Stomach (tissue), 9 donors: ENCODE results near the gene UGT1A5. TPM values are rescaled to one million over a fixed set of nuclear protein-coding genes. Genes with fewer than 3 reads are reported as not detected.

Experiments
- DNase-seq, 2 donors: peaks; one replicate each; pipeline versions ENCODE4 v3.0.0 to v3.0.0-alpha.2; 2013 to 2019
- H3K27ac ChIP-seq, 5 donors: fragments of 200-600 bp in 4 of 5; sonication (generic) in 4 of 5; one replicate each; pipeline ENCODE4 v1.5.1; 2013 to 2019; ENCODE audit warnings: mild to moderate bottlenecking in 1 of 5, moderate library complexity in 1 of 5
- H3K27me3 ChIP-seq, 3 donors: fragments of 200-600 bp; sonication (generic); one replicate each; pipeline ENCODE4 v1.5.1; 2017 to 2019; ENCODE audit warnings: mixed run types in 1 of 3
- H3K36me3 ChIP-seq, 4 donors: fragments of 200-600 bp; sonication (generic); 1 replicate in 3 of 4; 2 replicates in 1 of 4; pipeline ENCODE4 v1.5.1; 2016 to 2019
- H3K4me1 ChIP-seq, 4 donors: fragments of 200-600 bp; sonication (generic); one replicate each; pipeline ENCODE4 v1.5.1; 2016 to 2019
- H3K4me3 ChIP-seq, 4 donors: fragments of 200-600 bp; sonication (generic) in 3 of 4; one replicate each; pipeline ENCODE4 v1.5.1; 2016 to 2019; ENCODE audit warnings: mild to moderate bottlenecking in 1 of 4
- H3K9me3 ChIP-seq, 4 donors: fragments of 200-600 bp; sonication (generic); one replicate each; pipeline ENCODE4 v1.5.1; 2016 to 2019
- EP300 ChIP-seq: sonication (generic); formaldehyde crosslinking; IDR thresholded peaks from one replicate; pipeline ENCODE4 v1.6.1; 2017; ENCODE audit warnings: antibody characterized with exemption
- POLR2A ChIP-seq, 4 donors: fragments of 450-650 bp; IDR thresholded peaks; one replicate each; pipeline ENCODE4 v1.6.1; 2016; ENCODE audit warnings: antibody characterized with exemption in 4 of 4, control low read depth in 2 of 4, mild to moderate bottlenecking in 1 of 4, moderate library complexity in 1 of 4
- POLR2AphosphoS5 ChIP-seq, 3 donors: sonication (generic); formaldehyde crosslinking; IDR thresholded peaks; one replicate each; pipeline ENCODE4 v1.6.1; 2016; ENCODE audit warnings: antibody characterized with exemption in 3 of 3
- whole genome bisulfite sequencing, 5 donors: extraction: QIAGEN DNeasy Blood & Tissue Kit in 3 of 5; methylation state at CpG; one replicate each; pipeline versions ENCODE4 v1.1.5 to v1.1.7; 2013 to 2018; 5-methylcytosine and 5-hydroxymethylcytosine counted together
- intact Hi-C: fragments of 100-400 bp; cut with DNase I; formaldehyde crosslinking; loops from one replicate; pipeline ENCODE4 v1.15.1; 2023; ENCODE audit warnings: low total_unique reads
- polyA plus RNA-seq, 3 donors: library from polyadenylated mRNA; stranded (reverse); fragments of 200-250 nt; gene quantifications; one replicate each; pipeline ENCODE4 v1.2.3, GENCODE V29; 2013
- total RNA-seq, 5 donors: library from RNA; depleted of rRNA; stranded (reverse); fragments of >200 nt; gene quantifications; one replicate each; pipeline versions ENCODE4 v1.1.0 to v1.2.3, GENCODE V29; 2014 to 2016
- TF ChIP-seq, protein P1 (sequence below), 7 experiments: fragments of 450-650 bp in 4 of 7; fragments of 200-600 bp in 3 of 7; sonication (generic) in 3 of 7; IDR thresholded peaks; one replicate each; pipeline ENCODE4 v1.5.1; 2016 to 2019; ENCODE audit warnings: antibody characterized with exemption in 7 of 7, control low read depth in 2 of 7, mild to moderate bottlenecking in 1 of 7
- donor health status: healthy with polysubstance abuse.
- donor health status: Bipolar disorder and iron deficiency.
- donor health status: healthy.

The UGT1A5 gene
- total and polyA plus RNA-seq, 8 donors = 0.37 to 13.0 (median 1.7) TPM; not detected in 5

DNA sequence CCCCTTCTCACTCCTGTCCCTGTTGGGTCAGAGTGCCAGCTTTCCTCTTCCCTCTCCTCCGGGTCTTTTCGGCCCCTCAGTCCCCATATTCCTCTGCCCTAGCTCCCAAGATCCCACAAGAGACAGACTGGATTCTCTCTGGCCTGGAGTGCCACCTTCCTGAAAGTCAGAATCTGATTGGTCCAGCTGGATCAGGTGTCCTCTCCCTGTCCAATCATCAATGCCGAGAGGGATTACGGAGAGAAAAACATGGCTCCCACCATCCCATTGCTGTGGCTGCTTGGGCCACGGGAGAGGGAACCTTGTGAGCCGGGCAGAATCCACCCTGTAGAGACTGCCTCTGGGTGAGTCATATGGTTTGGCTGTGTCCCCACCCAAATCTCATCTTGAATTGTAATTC, 62.7 kb downstream of the UGT1A5 start:
- no peak for DNase-seq
- H3K9me3 ChIP-seq = peaks cover 3 to 20% (median 10%) of the 10 kb centered on the region in 4 donors
- no peak overlapping the region for H3K4me3 ChIP-seq
- WGBS, 5 donors = 94 to 99% (median 97%) methylated on average over 6 of the region's 6 CpGs
- H3K27ac ChIP-seq = no peak overlapping the region
- intact Hi-C loops = no loop called here
- no peaks in the 10 kb centered on the region for H3K27me3 ChIP-seq
- no peaks in the 10 kb centered on the region for H3K4me1 ChIP-seq
- peaks cover 0 to 5% (median 2%) of the 10 kb centered on the region in 4 donors for H3K36me3 ChIP-seq
- TF ChIP-seq, protein P1, sequence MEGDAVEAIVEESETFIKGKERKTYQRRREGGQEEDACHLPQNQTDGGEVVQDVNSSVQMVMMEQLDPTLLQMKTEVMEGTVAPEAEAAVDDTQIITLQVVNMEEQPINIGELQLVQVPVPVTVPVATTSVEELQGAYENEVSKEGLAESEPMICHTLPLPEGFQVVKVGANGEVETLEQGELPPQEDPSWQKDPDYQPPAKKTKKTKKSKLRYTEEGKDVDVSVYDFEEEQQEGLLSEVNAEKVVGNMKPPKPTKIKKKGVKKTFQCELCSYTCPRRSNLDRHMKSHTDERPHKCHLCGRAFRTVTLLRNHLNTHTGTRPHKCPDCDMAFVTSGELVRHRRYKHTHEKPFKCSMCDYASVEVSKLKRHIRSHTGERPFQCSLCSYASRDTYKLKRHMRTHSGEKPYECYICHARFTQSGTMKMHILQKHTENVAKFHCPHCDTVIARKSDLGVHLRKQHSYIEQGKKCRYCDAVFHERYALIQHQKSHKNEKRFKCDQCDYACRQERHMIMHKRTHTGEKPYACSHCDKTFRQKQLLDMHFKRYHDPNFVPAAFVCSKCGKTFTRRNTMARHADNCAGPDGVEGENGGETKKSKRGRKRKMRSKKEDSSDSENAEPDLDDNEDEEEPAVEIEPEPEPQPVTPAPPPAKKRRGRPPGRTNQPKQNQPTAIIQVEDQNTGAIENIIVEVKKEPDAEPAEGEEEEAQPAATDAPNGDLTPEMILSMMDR (IDR thresholded peaks at IDR 0.05) = no peak

DNA sequence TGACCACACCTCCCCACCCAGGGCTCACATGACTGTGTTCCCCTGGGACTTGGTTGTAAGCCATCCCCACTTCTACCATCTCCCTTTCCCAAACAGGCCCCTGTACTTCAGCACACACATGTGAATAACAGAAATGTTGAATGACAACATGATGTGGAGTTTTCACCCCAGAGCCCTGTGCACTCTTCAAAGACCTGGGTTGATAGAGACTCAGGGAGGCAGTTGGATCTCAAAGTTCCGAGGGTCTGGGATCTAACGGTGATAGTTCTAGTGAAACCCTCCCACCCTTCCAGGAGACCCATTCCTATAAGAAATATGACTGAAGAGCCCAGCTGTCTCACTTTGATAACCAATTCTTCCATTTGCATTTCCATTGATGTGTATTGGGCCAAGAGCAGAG, 65.3 kb downstream of the UGT1A5 start, which contains the start of gene MROH2A:
Gene MROH2A, plus strand, starts transcription at position 301 of the 400 bp plus-strand sequence. CDS start 1,029 bp downstream, outside the sequence.
- Histone ChIP-seq H3K27ac (no peak within 1 kb of the TSS), H3K36me3 (no peaks in the 10 kb centered on the region), H3K4me3 (no peak within 1 kb of the TSS), H3K4me1 (no peaks in the 10 kb centered on the region), H3K27me3 (no peaks in the 10 kb centered on the region), H3K9me3 (peaks cover 3 to 20% (median 10%) of the 10 kb centered on the region in 4 donors)
- 87 to 94% (median 91%) methylated on average over 2 of the region's 2 CpGs for WGBS, 5 donors
- DNase-seq = no peak
- TF ChIP-seq EP300 (no peak), POLR2AphosphoS5 (IDR thresholded peaks at IDR 0.05) (no peak), POLR2A (IDR thresholded peaks at IDR 0.05) (no peak)
- TF ChIP-seq, protein P1 (IDR thresholded peaks at IDR 0.05) = no peak
- intact Hi-C loops = no loop called here

GRCh38 chr2:233779722-233780121, 67.0 kb downstream of the UGT1A5 start:
- TF ChIP-seq EP300 (no peak), POLR2AphosphoS5 (IDR thresholded peaks at IDR 0.05) (no peak), POLR2A (IDR thresholded peaks at IDR 0.05) (no peak)
- TF ChIP-seq, protein P1 (IDR thresholded peaks at IDR 0.05) = no peak
- no peak overlapping the region for H3K27ac ChIP-seq
- WGBS, 5 donors = 84 to 94% (median 91%) methylated on average over 4 of the region's 4 CpGs
- intact Hi-C loops = no loop called here
- no peak for DNase-seq
- no peaks in the 10 kb centered on the region for H3K4me1 ChIP-seq
- no peaks in the 10 kb centered on the region for H3K36me3 ChIP-seq
- no peak overlapping the region for H3K4me3 ChIP-seq
- H3K9me3 ChIP-seq = peaks cover 3 to 20% (median 10%) of the 10 kb centered on the region in 4 donors
- H3K27me3 ChIP-seq = no peaks in the 10 kb centered on the region

DNA sequence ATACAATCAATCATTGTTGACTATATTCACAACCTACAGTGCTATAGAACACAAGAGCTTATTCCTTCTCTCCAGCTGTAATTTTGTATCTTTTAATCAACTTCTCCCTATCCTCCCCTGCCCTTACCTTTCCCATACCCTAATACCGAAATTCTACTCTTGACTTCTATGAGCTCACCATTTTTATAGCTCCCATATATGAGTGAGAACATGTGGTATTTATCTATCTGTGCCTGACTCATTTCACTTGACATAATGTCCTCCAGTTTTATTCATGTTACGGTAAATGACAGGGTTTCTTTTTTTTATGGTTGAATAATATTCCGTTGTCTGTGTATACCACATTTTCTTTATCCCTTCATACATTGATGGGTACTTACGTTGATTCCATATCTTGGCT, 68.1 kb downstream of the UGT1A5 start:
- intact Hi-C loops = no loop called here
- WGBS, 5 donors = 87 to 92% (median 90%) methylated on average over 4 of the region's 4 CpGs
- no peaks in the 10 kb centered on the region for H3K4me1 ChIP-seq
- H3K27me3 ChIP-seq = no peaks in the 10 kb centered on the region
- no peak overlapping the region for H3K27ac ChIP-seq
- no peaks in the 10 kb centered on the region for H3K36me3 ChIP-seq
- H3K9me3 ChIP-seq = peaks cover 0 to 11% (median 4%) of the 10 kb centered on the region in 4 donors
- no peak overlapping the region for H3K4me3 ChIP-seq
- DNase-seq = no peak
- TF ChIP-seq, protein P1 (IDR thresholded peaks at IDR 0.05) = no peak
- TF ChIP-seq POLR2A (IDR thresholded peaks at IDR 0.05) (no peak), EP300 (no peak), POLR2AphosphoS5 (IDR thresholded peaks at IDR 0.05) (no peak)
